Measurements from ENCODE around the gene FRAS1.

- no peak for TF ChIP-seq CTCF (IDR thresholded peaks at IDR 0.05; ENCODE audit: borderline replicate concordance, extremely low read depth, low read length, poor library complexity, severe bottlenecking)
- no peak for TF ChIP-seq EZH2 (IDR thresholded peaks at IDR 0.05; ENCODE audit: borderline replicate concordance, low read depth, low read length, severe bottlenecking)
These were observed 72.4 kb downstream of the FRAS1 start for GRCh38 chr4:78129383-78130108.

All from DND-41 (cell line).